Measurements from ENCODE around the gene CRIM1.
A peak's percentile ranks its signal among the peaks of the same experiment; 100 is the strongest.

The CRIM1 gene

GRCh38 chr2:36573165-36573564 is 217.6 kb downstream of the CRIM1 start:
- H3K36me3 ChIP-seq (ENCODE audit: control insufficient read depth in 2 of 2, insufficient read depth in 2 of 2, low read length in 2 of 2) = peaks cover 22 to 23% of the 10 kb centered on the region in 2 donors
- no peak overlapping the region for H3K9ac ChIP-seq (ENCODE audit: low read depth in 1 of 2, low read length in 2 of 2)
- H3K4me1 ChIP-seq (ENCODE audit: control insufficient read depth in 2 of 2, insufficient read depth in 2 of 2, low read length in 2 of 2) = peaks cover 0 to 4% of the 10 kb centered on the region in 2 donors
- H3K27me3 ChIP-seq (ENCODE audit: control insufficient read depth in 2 of 2, insufficient read depth in 2 of 2, low read length in 2 of 2) = no peaks in the 10 kb centered on the region
- no peak overlapping the region for H3K4me3 ChIP-seq (ENCODE audit: low read length in 2 of 2)
- no peaks in the 10 kb centered on the region for H3K9me3 ChIP-seq (ENCODE audit: control insufficient read depth in 2 of 2, low read length in 2 of 2)
- H3K27ac ChIP-seq (ENCODE audit: low read depth in 2 of 2, low read length in 2 of 2) = no peak overlapping the region

- no peaks in the 10 kb centered on the region for H3K27me3 ChIP-seq (ENCODE audit: control insufficient read depth in 2 of 2, insufficient read depth in 2 of 2, low read length in 2 of 2)
- peaks cover 0 to 4% of the 10 kb centered on the region in 2 donors for H3K4me1 ChIP-seq (ENCODE audit: control insufficient read depth in 2 of 2, insufficient read depth in 2 of 2, low read length in 2 of 2)
- no peak overlapping the region for H3K27ac ChIP-seq (ENCODE audit: low read depth in 2 of 2, low read length in 2 of 2)
- H3K4me3 ChIP-seq (ENCODE audit: low read length in 2 of 2) = no peak overlapping the region
- no peak overlapping the region for H3K9ac ChIP-seq (ENCODE audit: low read depth in 1 of 2, low read length in 2 of 2)
- H3K36me3 ChIP-seq (ENCODE audit: control insufficient read depth in 2 of 2, insufficient read depth in 2 of 2, low read length in 2 of 2) = peaks cover 26 to 27% of the 10 kb centered on the region in 2 donors
- no peaks in the 10 kb centered on the region for H3K9me3 ChIP-seq (ENCODE audit: control insufficient read depth in 2 of 2, low read length in 2 of 2)
These were observed 219.0 kb downstream of the CRIM1 start for GRCh38 chr2:36574560-36574959.

- H3K4me3 ChIP-seq (ENCODE audit: low read length in 2 of 2) = no peak overlapping the region
- no peak overlapping the region for H3K9ac ChIP-seq (ENCODE audit: low read depth in 1 of 2, low read length in 2 of 2)
- peaks cover 0 to 4% of the 10 kb centered on the region in 2 donors for H3K4me1 ChIP-seq (ENCODE audit: control insufficient read depth in 2 of 2, insufficient read depth in 2 of 2, low read length in 2 of 2)
- H3K27ac ChIP-seq (ENCODE audit: low read depth in 2 of 2, low read length in 2 of 2) = no peak overlapping the region
- H3K36me3 ChIP-seq (ENCODE audit: control insufficient read depth in 2 of 2, insufficient read depth in 2 of 2, low read length in 2 of 2) = peaks cover 45 to 47% of the 10 kb centered on the region in 2 donors
- H3K27me3 ChIP-seq (ENCODE audit: control insufficient read depth in 2 of 2, insufficient read depth in 2 of 2, low read length in 2 of 2) = no peaks in the 10 kb centered on the region
- no peaks in the 10 kb centered on the region for H3K9me3 ChIP-seq (ENCODE audit: control insufficient read depth in 2 of 2, low read length in 2 of 2)
These were observed 222.3 kb downstream of the CRIM1 start for GRCh38 chr2:36577884-36578283.

GRCh38 chr2:36578343-36579296 is 223.0 kb downstream of the CRIM1 start:
- no peak overlapping the region for H3K4me3 ChIP-seq (ENCODE audit: low read length in 2 of 2)
- no peak overlapping the region for H3K27ac ChIP-seq (ENCODE audit: low read depth in 2 of 2, low read length in 2 of 2)
- peaks cover 51 to 53% of the 10 kb centered on the region in 2 donors for H3K36me3 ChIP-seq (ENCODE audit: control insufficient read depth in 2 of 2, insufficient read depth in 2 of 2, low read length in 2 of 2)

GRCh38 chr2:36579297-36579664 is 223.7 kb downstream of the CRIM1 start:
- Histone ChIP-seq H3K4me3 (ENCODE audit: low read length in 2 of 2) (no peak overlapping the region), H3K9ac (ENCODE audit: low read depth in 1 of 2, low read length in 2 of 2) (no peak overlapping the region), H3K4me1 (ENCODE audit: control insufficient read depth in 2 of 2, insufficient read depth in 2 of 2, low read length in 2 of 2) (peaks cover 0 to 4% of the 10 kb centered on the region in 2 donors), H3K27me3 (ENCODE audit: control insufficient read depth in 2 of 2, insufficient read depth in 2 of 2, low read length in 2 of 2) (no peaks in the 10 kb centered on the region), H3K9me3 (ENCODE audit: control insufficient read depth in 2 of 2, low read length in 2 of 2) (no peaks in the 10 kb centered on the region), H3K27ac (ENCODE audit: low read depth in 2 of 2, low read length in 2 of 2) (peak overlapping the region in 1 of 2 donors; percentile 16), H3K36me3 (ENCODE audit: control insufficient read depth in 2 of 2, insufficient read depth in 2 of 2, low read length in 2 of 2) (peaks cover 55 to 59% of the 10 kb centered on the region in 2 donors)

More at GRCh38 chr2:36578343-36579296, 223.0 kb downstream of the CRIM1 start:
- Histone ChIP-seq H3K27me3 (ENCODE audit: control insufficient read depth in 2 of 2, insufficient read depth in 2 of 2, low read length in 2 of 2) (no peaks in the 10 kb centered on the region), H3K9me3 (ENCODE audit: control insufficient read depth in 2 of 2, low read length in 2 of 2) (no peaks in the 10 kb centered on the region), H3K4me1 (ENCODE audit: control insufficient read depth in 2 of 2, insufficient read depth in 2 of 2, low read length in 2 of 2) (peaks cover 0 to 4% of the 10 kb centered on the region in 2 donors), H3K9ac (ENCODE audit: low read depth in 1 of 2, low read length in 2 of 2) (no peak overlapping the region)

GRCh38 chr2:36582538-36582937 is 227.0 kb downstream of the CRIM1 start:
- no peaks in the 10 kb centered on the region for H3K9me3 ChIP-seq (ENCODE audit: control insufficient read depth in 2 of 2, low read length in 2 of 2)
- no peaks in the 10 kb centered on the region for H3K27me3 ChIP-seq (ENCODE audit: control insufficient read depth in 2 of 2, insufficient read depth in 2 of 2, low read length in 2 of 2)
- H3K27ac ChIP-seq (ENCODE audit: low read depth in 2 of 2, low read length in 2 of 2) = no peak overlapping the region
- H3K9ac ChIP-seq (ENCODE audit: low read depth in 1 of 2, low read length in 2 of 2) = no peak overlapping the region
- H3K4me1 ChIP-seq (ENCODE audit: control insufficient read depth in 2 of 2, insufficient read depth in 2 of 2, low read length in 2 of 2) = peaks cover 0 to 4% of the 10 kb centered on the region in 2 donors
- H3K36me3 ChIP-seq (ENCODE audit: control insufficient read depth in 2 of 2, insufficient read depth in 2 of 2, low read length in 2 of 2) = peaks cover 56 to 63% of the 10 kb centered on the region in 2 donors
- no peak overlapping the region for H3K4me3 ChIP-seq (ENCODE audit: low read length in 2 of 2)

GRCh38 chr2:36582951-36583350 is 227.4 kb downstream of the CRIM1 start:
- Histone ChIP-seq H3K4me1 (ENCODE audit: control insufficient read depth in 2 of 2, insufficient read depth in 2 of 2, low read length in 2 of 2) (peaks cover 0 to 4% of the 10 kb centered on the region in 2 donors), H3K9me3 (ENCODE audit: control insufficient read depth in 2 of 2, low read length in 2 of 2) (no peaks in the 10 kb centered on the region), H3K27me3 (ENCODE audit: control insufficient read depth in 2 of 2, insufficient read depth in 2 of 2, low read length in 2 of 2) (no peaks in the 10 kb centered on the region), H3K4me3 (ENCODE audit: low read length in 2 of 2) (no peak overlapping the region), H3K27ac (ENCODE audit: low read depth in 2 of 2, low read length in 2 of 2) (no peak overlapping the region), H3K9ac (ENCODE audit: low read depth in 1 of 2, low read length in 2 of 2) (no peak overlapping the region), H3K36me3 (ENCODE audit: control insufficient read depth in 2 of 2, insufficient read depth in 2 of 2, low read length in 2 of 2) (peaks cover 55 to 59% of the 10 kb centered on the region in 2 donors)

GRCh38 chr2:36584148-36584794 is 228.7 kb downstream of the CRIM1 start:
- Histone ChIP-seq H3K4me1 (ENCODE audit: control insufficient read depth in 2 of 2, insufficient read depth in 2 of 2, low read length in 2 of 2) (peaks cover 0 to 3% of the 10 kb centered on the region in 2 donors), H3K27ac (ENCODE audit: low read depth in 2 of 2, low read length in 2 of 2) (no peak overlapping the region), H3K4me3 (ENCODE audit: low read length in 2 of 2) (no peak overlapping the region), H3K36me3 (ENCODE audit: control insufficient read depth in 2 of 2, insufficient read depth in 2 of 2, low read length in 2 of 2) (peaks cover 52 to 57% of the 10 kb centered on the region in 2 donors), H3K27me3 (ENCODE audit: control insufficient read depth in 2 of 2, insufficient read depth in 2 of 2, low read length in 2 of 2) (no peaks in the 10 kb centered on the region), H3K9ac (ENCODE audit: low read depth in 1 of 2, low read length in 2 of 2) (no peak overlapping the region), H3K9me3 (ENCODE audit: control insufficient read depth in 2 of 2, low read length in 2 of 2) (no peaks in the 10 kb centered on the region)

GRCh38 chr2:36586672-36587071 is 231.1 kb downstream of the CRIM1 start:
- H3K4me1 ChIP-seq (ENCODE audit: control insufficient read depth in 2 of 2, insufficient read depth in 2 of 2, low read length in 2 of 2) = no peaks in the 10 kb centered on the region
- no peak overlapping the region for H3K27ac ChIP-seq (ENCODE audit: low read depth in 2 of 2, low read length in 2 of 2)
- H3K9ac ChIP-seq (ENCODE audit: low read depth in 1 of 2, low read length in 2 of 2) = no peak overlapping the region
- H3K9me3 ChIP-seq (ENCODE audit: control insufficient read depth in 2 of 2, low read length in 2 of 2) = no peaks in the 10 kb centered on the region
- no peak overlapping the region for H3K4me3 ChIP-seq (ENCODE audit: low read length in 2 of 2)
- H3K36me3 ChIP-seq (ENCODE audit: control insufficient read depth in 2 of 2, insufficient read depth in 2 of 2, low read length in 2 of 2) = peaks cover 37 to 52% of the 10 kb centered on the region in 2 donors
- no peaks in the 10 kb centered on the region for H3K27me3 ChIP-seq (ENCODE audit: control insufficient read depth in 2 of 2, insufficient read depth in 2 of 2, low read length in 2 of 2)

- no peaks in the 10 kb centered on the region for H3K9me3 ChIP-seq (ENCODE audit: control insufficient read depth in 2 of 2, low read length in 2 of 2)
- H3K4me3 ChIP-seq (ENCODE audit: low read length in 2 of 2) = no peak overlapping the region
- no peak overlapping the region for H3K9ac ChIP-seq (ENCODE audit: low read depth in 1 of 2, low read length in 2 of 2)
- H3K27ac ChIP-seq (ENCODE audit: low read depth in 2 of 2, low read length in 2 of 2) = no peak overlapping the region
- no peaks in the 10 kb centered on the region for H3K4me1 ChIP-seq (ENCODE audit: control insufficient read depth in 2 of 2, insufficient read depth in 2 of 2, low read length in 2 of 2)
- H3K27me3 ChIP-seq (ENCODE audit: control insufficient read depth in 2 of 2, insufficient read depth in 2 of 2, low read length in 2 of 2) = no peaks in the 10 kb centered on the region
- peaks cover 37 to 52% of the 10 kb centered on the region in 2 donors for H3K36me3 ChIP-seq (ENCODE audit: control insufficient read depth in 2 of 2, insufficient read depth in 2 of 2, low read length in 2 of 2)
These were observed 231.5 kb downstream of the CRIM1 start for GRCh38 chr2:36587101-36587500.

All from mucosa of rectum (tissue), 2 donors.